GM21825 (cell line): ENCODE data around the gene RREB1.
"Not testable (repeated sequence)": the region's sequence is repeated elsewhere in the genome, so short reads cannot be mapped to it uniquely, and the experiment has no call there.

ENCODE experiments used
- ATAC-seq: cut with Tn5 transposase; IDR thresholded peaks from one replicate; pipeline ENCODE4 v1.9.1; 2021; ENCODE audit warnings: mild to moderate bottlenecking, moderate library complexity; ENCODE audit not compliant: unreplicated experiment

RREB1 gene

DNA sequence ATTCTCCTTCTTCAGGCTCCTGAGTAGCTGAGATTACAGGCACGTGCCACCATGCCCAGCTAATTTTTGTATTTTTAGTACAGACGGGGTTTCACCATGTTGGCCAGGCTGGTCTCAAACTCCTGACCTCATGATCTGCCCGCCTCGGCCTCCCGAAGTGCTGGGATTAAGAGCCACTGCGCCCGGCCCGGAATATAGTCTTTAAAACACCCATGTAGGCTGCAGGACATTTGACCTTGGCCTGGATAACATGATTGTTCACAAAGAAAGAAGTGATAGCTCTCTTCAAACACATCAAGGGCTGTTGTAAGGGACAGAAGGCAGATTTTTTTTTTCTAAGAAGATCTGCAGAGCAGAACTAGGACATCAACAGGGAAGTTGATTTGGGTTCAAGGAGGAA is 166.8 kb downstream of the RREB1 start:
- ATAC-seq, result not testable (repeated sequence)

DNA sequence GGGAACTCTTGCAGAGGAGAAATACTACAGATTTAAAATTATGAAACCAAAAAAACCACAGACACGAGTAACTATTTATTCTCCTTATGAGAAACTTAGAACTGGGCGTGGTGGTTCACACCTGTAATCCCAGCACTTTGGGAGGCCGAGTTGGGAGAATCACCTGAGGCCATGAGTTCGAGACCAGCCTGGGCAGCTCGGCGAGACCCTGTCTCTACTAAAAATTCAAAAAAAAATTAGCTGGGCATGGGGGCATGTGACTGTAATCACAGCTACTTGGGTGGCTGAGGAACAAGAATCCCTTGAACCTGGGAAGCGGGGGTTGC is 168.4 kb downstream of the RREB1 start:
- no peak for ATAC-seq

DNA sequence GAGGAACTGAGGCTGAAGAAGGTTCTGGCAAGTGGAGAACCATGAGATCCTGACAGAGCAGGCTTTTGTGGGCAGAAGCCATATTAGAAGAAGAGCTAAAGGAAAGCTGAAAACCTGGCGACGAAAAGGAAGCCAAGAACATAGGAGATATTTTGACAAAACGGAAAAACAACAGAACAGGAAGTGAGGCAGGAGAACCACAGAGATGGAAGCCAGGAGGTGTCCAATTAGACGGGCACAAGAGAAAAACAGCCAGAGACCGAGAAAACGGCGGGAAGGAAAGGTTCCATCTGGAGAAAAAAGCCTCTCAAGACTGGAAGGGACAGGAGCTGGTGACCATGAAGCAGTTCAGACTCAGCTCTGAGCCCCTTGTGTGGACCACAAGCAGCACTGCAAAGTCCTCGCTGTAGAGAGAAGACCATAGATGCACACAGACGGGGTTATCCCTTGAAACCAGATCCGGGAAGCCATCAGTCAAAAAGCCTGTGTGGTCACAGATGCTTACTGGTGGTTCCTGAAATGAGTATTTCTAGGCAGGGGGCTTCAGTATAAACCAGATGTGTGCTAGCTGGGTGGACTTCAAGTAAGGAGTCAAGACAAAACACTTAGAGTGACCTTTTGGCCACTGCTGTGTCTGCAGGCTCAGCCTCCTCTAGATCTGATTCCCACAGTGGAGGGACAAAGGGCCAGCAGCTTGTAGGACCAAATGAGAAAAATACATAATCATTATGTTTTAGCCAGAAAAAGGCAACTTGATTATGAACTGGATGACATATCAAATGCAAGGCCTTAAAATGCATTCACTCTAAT is 174.5 kb downstream of the RREB1 start:
- no peak for ATAC-seq

DNA sequence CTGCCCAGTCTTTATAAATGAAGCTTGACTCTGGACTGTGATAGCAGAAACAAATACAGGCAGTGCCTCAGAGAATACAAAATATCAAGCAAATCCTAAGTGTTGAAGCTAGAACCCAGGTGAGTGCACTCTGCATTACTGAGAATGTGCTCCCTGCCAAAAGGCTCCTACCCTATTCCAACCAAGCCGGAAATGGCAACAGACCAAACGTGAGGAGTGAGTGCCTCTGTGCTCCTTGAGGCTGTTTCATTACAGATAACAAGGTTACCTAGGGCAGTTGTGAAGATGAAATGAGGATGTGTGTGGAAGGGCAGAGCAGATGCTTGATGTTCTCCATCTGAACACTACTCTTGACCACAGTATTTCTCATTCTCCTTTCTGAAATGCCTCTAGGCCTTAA is 175.9 kb downstream of the RREB1 start:
- ATAC-seq, result no peak

DNA sequence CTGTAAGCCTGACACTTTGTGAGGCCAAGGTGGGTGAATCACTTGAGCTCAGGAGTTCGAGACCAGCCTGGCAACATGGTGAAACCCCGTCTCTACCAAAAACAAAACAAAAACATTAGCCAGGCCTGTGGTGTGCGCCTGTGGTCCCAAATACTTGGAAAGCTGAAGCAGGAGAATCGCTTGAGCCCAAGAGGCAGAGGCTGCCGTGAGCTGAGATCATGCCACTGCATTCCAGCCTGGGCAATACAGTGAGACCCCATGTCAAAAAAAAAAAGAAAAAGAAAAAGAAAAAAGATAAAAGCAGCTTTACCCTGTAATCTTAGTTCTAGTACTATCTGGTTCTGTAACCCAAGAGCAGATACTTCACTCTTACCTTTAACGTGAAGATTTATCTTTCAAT is 177.7 kb downstream of the RREB1 start:
- no peak for ATAC-seq

DNA sequence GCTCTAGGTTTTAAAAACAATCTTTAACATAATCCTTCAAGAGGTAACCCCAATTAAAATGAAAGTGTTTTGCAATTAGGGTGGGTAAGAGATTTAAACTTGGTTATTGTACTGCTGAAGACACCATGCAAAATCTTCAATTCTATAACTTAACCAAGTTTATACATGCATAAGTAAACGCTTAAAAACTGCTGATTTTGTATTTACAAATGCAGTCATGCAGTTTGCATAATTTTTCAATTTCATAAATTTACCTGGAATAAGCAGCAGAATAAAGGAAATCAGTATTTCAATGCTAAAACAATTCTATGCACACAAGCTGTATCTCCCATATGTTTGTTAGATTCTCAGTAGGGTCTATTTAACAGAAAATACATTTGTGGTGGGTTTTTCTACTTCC is 182.3 kb downstream of the RREB1 start:
- ATAC-seq, result no peak

DNA sequence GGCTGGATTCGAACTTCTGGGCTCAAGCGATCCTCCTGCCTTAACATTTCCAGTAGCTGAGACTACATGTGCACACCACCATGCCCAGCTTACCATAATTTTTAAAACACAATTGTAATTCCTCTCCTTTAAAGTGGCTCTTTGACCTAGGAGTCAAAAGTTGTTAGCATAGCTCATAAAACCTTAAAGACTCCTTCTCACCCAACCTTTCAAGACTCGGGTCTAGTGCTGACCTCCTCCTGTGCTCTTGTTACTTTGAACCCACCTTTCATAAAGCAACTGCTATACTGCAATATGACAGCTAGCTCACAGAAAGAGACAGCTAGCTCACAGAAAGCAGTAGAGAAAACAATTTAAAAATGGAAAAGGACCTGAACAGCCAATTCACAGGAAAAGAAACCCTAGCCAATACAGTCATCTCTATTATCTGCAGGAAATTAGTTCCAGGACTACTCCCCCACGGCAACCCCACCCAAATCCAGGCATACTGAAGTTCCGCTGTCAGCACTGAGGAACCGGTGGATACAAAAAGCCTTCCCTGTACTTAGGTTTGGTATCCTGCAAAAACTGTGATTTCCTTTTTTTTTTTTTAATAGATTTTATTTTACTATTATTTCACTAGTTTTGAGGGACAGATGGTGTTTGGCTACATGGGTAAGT is 185.0 kb downstream of the RREB1 start:
- no peak for ATAC-seq

DNA sequence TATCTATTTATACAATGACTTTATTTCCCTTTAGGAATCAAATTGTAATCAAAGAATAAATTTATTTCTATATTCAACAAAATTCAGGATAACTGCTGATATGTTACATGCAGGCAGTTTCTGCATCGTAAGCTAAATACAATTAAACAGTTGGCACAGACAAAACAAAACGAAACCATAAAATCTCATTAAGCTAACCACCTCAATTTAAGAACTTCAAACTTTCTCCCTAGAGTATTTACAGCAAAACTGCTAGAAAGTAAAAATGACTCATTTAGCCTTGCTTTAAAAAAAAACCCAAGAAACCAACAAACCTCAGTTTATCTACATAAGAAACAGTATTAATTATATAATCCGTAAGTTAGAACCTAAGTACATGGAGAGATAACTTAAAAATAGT is 188.2 kb downstream of the RREB1 start:
- no peak for ATAC-seq

DNA sequence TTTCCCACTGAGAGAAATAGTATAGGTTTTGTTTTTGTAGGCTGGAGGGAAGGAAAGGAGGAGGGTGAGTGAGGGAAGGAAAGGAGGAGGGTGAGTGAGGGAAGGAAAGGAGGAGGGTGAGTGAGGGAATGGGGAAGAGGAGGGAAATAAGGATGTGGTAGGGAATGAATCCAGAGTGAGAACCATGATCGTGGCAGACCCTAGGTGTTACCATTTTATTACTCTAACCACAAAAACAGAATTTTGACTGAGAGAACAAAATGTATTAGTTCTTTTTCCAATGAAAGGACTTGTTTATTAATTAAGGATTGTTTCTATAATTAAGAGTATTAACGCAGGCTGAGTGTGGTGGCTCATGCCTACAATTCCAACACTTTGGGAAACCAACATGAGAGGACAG is 188.8 kb downstream of the RREB1 start:
- ATAC-seq, result no peak

DNA sequence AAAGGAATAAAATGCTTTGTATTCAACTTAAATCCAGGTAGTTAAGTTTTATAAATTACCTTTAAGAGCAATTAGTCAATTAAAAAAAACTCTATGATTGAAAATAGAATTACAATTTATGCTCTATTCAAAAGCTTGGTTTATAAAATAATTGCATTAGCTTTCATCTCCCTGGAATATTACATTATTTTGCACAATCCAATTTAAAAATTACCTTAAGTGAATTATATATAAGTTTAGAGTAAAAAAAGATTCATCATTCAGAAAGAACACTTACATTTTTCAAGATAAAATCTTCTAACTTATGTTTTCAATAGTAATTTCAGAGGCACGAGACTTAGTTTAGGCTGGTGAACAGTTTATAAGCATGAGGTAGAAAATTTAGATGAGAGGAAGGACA is 190.4 kb downstream of the RREB1 start:
- no peak for ATAC-seq

DNA sequence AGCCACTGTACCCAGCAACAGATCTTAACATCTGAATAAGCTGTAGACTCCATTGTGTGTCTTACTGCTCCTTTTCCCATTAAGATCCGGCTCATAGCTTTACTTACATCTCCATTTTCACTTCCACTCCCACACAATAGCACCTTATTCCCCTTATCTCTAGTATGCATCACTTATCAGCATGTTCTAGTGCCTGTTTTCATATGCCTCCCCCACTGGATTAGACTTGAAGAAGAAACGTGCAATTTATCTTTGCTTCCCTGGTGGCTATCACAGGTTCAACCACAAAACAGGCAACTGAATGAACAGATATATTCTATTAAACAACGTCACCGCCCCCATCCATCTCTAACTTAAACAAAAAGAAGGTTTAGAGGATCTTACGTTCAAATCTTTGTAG is 193.2 kb downstream of the RREB1 start:
- no peak for ATAC-seq
